SK-N-SH treated with all-trans-retinoic acid at 6 μM for 48 hours (cell line): Measurements from ENCODE around the gene SRPRA.

ENCODE experiments used
- ATAC-seq: fragments of 200-7000 bp; cut with Tn5 transposase; 3 replicates; pipeline ENCODE4 v1.9.1; 2020; ENCODE audit warnings: mild to moderate bottlenecking, moderate library complexity
- ARNTL ChIP-seq: fragments of 450-650 bp; formaldehyde crosslinking; IDR thresholded peaks from 2 replicates; pipeline ENCODE4 v1.5.0; 2020; ENCODE audit warnings: low read depth, mild to moderate bottlenecking, moderate library complexity, borderline replicate concordance
- BACH2 ChIP-seq: fragments of 250-450 bp; sonication (Bioruptor Pico); IDR thresholded peaks from 2 replicates; pipeline ENCODE4 v1.9.0; 2021; ENCODE audit warnings: mild to moderate bottlenecking, borderline replicate concordance
- CSDC2 ChIP-seq: fragments of 250-450 bp; sonication (Bioruptor Pico); IDR thresholded peaks from 2 replicates; pipeline ENCODE4 v1.5.0; 2020; ENCODE audit warnings: mild to moderate bottlenecking, moderate library complexity
- ESRRG ChIP-seq: fragments of 250-450 bp; sonication (Bioruptor Pico); IDR thresholded peaks from 2 replicates; pipeline ENCODE4 v1.6.1; 2021; ENCODE audit warnings: mild to moderate bottlenecking
- GLIS3 ChIP-seq: fragments of 250-450 bp; sonication (Bioruptor Pico); IDR thresholded peaks from 2 replicates; pipeline ENCODE4 v1.5.0; 2020; ENCODE audit warnings: mild to moderate bottlenecking, moderate library complexity
- ISL1 ChIP-seq: fragments of 250-450 bp; sonication (Bioruptor Pico); IDR thresholded peaks from 2 replicates; pipeline ENCODE4 v2.1.2; 2022; ENCODE audit warnings: mild to moderate bottlenecking, moderate library complexity
- OSR1 ChIP-seq: fragments of 250-450 bp; sonication (Bioruptor Pico); IDR thresholded peaks from 2 replicates; pipeline ENCODE4 v1.8.0; 2022; ENCODE audit warnings: moderate library complexity, mild to moderate bottlenecking, inconsistent platforms
- PPARA ChIP-seq: fragments of 250-450 bp; sonication (Bioruptor Pico); IDR thresholded peaks from 2 replicates; pipeline ENCODE4 v1.5.0; 2020; ENCODE audit warnings: mild to moderate bottlenecking, borderline replicate concordance
- RARB ChIP-seq: fragments of 250-450 bp; sonication (Bioruptor Pico); IDR thresholded peaks from 2 replicates; pipeline ENCODE4 v1.8.0; 2021; ENCODE audit warnings: mild to moderate bottlenecking, moderate library complexity
- SNAI2 ChIP-seq: fragments of 250-450 bp; sonication (Bioruptor Pico); IDR thresholded peaks from 2 replicates; pipeline ENCODE4 v1.5.0; 2020; ENCODE audit warnings: mild to moderate bottlenecking, moderate library complexity
- TCF4 ChIP-seq: fragments of 250-450 bp; sonication (Bioruptor Pico); IDR thresholded peaks from 2 replicates; pipeline ENCODE4 v1.8.0; 2021; ENCODE audit warnings: mild to moderate bottlenecking, moderate library complexity, borderline replicate concordance
- TOX ChIP-seq: fragments of 250-450 bp; sonication (Bioruptor Pico); IDR thresholded peaks from 2 replicates; pipeline ENCODE4 v1.8.0; 2021; ENCODE audit warnings: mild to moderate bottlenecking, moderate library complexity, borderline replicate concordance
- ZC3H10 ChIP-seq: fragments of 250-450 bp; sonication (Bioruptor Pico); IDR thresholded peaks from 2 replicates; pipeline ENCODE4 v1.5.1; 2021; ENCODE audit warnings: mild to moderate bottlenecking, moderate library complexity
- ZFP3 ChIP-seq: fragments of 250-450 bp; sonication (Bioruptor Pico); IDR thresholded peaks from 2 replicates; pipeline ENCODE4 v1.5.0; 2020; ENCODE audit warnings: mild to moderate bottlenecking, moderate library complexity
- ZNF565 ChIP-seq: fragments of 450-650 bp; formaldehyde crosslinking; conservative IDR thresholded peaks from 2 replicates; pipeline ENCODE4 v1.5.0; 2020; ENCODE audit warnings: low read depth, mild to moderate bottlenecking, moderate library complexity
- ZNF70 ChIP-seq: fragments of 450-650 bp; formaldehyde crosslinking; IDR thresholded peaks from 2 replicates; pipeline ENCODE4 v1.5.0; 2020; ENCODE audit warnings: mild to moderate bottlenecking, moderate library complexity
- ZNF8 ChIP-seq: fragments of 450-650 bp; formaldehyde crosslinking; IDR thresholded peaks from 2 replicates; pipeline ENCODE4 v1.5.0; 2020; ENCODE audit warnings: mild to moderate bottlenecking, moderate library complexity
- TF ChIP-seq, protein P1 (sequence below): fragments of 250-450 bp; sonication (Bioruptor Pico); IDR thresholded peaks from 2 replicates; pipeline ENCODE4 v1.8.0; 2021; ENCODE audit warnings: low read depth, mild to moderate bottlenecking, moderate library complexity, borderline replicate concordance
- TF ChIP-seq, protein P2 (sequence below): fragments of 250-450 bp; sonication (Bioruptor Pico); IDR thresholded peaks from 2 replicates; pipeline ENCODE4 v1.5.1; 2021; ENCODE audit warnings: mild to moderate bottlenecking, moderate library complexity
- TF ChIP-seq, protein P3 (sequence below): fragments of 250-450 bp; sonication (Bioruptor Pico); IDR thresholded peaks from 2 replicates; pipeline ENCODE4 v1.8.0; 2020; ENCODE audit warnings: mild to moderate bottlenecking, moderate library complexity, borderline replicate concordance
- TF ChIP-seq, protein P4 (sequence below): fragments of 250-450 bp; sonication (Bioruptor Pico); IDR thresholded peaks from 2 replicates; pipeline ENCODE4 v1.5.0; 2020; ENCODE audit warnings: mild to moderate bottlenecking, moderate library complexity

The SRPRA gene

DNA sequence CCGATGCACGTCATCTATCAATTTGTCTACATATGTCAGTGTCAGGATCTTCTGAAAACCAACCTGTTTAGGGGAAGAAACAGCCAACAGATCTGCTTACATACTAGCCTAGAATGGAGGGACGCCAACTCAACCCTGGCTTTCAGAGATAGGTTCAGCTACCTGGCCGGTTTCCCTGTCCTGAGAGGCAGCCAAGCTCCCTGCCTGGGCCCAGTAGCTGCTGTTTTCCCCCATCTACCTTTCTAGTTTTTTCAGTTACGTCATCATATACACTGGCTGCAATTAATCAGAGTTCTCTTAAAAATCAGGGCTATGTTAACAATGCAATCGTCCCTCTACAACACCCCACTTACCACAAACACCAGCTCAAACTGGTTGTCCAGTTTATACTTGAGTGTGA, 1.0 kb downstream of the SRPRA start:
- TF ChIP-seq ESRRG (CRISPR knock-in tag) (no peak), TOX (no peak)

DNA sequence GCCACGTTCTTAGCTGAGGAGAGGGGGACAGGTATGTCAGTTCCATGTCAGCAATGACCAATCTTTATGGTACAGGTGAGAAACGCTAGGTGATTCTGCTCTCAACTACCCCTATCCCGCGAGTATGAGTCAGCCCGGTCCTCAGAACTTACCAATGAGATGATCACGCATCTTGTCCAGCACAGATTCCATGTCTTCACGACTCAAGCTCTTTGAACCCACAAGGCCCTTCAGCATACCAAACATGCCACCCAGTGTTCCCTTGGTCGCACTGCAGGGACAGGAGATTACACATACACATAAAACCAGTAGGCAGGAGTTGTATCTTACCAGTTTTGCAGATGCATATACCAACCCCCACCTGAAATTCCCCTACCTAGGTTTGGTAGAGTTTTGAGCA, 2.9 kb downstream of the SRPRA start:
- no peak for TF ChIP-seq TOX
- TF ChIP-seq PPARA (CRISPR knock-in tag): no peak
- no peak for TF ChIP-seq ZNF8 (CRISPR knock-in tag)
- no peak for ATAC-seq

More for the DNA sequence above, 1.0 kb downstream of the SRPRA start:
- ATAC-seq: no peak

DNA sequence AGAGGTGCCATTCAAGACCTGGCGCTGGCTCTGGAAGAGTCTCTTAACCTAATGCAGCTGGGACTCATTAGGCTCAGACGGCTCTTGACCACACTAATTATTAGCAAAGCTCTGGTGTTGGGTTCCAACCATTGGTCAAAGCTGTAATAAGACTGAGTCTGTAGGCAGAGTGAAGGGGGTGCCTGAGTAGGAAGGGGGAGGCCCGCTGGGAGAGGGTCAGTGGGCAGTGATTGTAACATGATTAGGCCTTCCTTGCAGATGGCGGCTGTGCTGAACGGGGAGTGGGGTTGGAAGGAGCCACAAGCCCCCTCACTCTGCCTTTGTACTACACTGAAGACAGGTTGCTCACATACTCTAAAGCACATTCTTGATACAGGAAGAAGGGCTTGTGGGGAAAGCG, 5.2 kb downstream of the SRPRA start:
- TF ChIP-seq BACH2: no peak
- no peak for TF ChIP-seq ESRRG (CRISPR knock-in tag)
- no peak for ATAC-seq

DNA sequence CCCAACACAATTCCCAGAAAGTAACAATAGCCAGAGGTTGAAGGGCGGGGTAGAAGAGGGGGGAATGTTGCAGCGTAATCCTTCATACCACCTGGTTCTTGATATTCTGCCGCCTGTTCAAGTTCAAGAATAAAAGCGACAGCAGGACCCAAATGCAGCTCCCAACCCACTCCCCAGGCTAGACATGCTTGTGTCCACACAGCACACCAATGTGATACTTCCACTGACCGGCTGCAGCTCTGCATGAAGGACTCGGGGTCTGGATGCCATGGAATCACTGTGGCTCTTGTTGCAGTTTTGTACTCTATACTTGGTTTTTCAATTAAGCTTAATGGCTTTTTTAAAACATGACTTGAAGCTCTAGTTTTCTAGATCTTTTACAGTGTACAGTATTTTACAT, 6.5 kb downstream of the SRPRA start:
- TF ChIP-seq, protein P1, sequence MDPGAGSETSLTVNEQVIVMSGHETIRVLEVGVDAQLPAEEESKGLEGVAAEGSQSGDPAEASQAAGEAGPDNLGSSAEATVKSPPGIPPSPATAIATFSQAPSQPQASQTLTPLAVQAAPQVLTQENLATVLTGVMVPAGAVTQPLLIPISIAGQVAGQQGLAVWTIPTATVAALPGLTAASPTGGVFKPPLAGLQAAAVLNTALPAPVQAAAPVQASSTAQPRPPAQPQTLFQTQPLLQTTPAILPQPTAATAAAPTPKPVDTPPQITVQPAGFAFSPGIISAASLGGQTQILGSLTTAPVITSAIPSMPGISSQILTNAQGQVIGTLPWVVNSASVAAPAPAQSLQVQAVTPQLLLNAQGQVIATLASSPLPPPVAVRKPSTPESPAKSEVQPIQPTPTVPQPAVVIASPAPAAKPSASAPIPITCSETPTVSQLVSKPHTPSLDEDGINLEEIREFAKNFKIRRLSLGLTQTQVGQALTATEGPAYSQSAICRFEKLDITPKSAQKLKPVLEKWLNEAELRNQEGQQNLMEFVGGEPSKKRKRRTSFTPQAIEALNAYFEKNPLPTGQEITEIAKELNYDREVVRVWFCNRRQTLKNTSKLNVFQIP (CRISPR knock-in tag): no peak
- TF ChIP-seq OSR1 (no peak), ZNF70 (no peak), BACH2 (no peak), ZNF565 (CRISPR knock-in tag) (no peak), ZC3H10 (CRISPR knock-in tag) (no peak)
- ATAC-seq: no peak

DNA sequence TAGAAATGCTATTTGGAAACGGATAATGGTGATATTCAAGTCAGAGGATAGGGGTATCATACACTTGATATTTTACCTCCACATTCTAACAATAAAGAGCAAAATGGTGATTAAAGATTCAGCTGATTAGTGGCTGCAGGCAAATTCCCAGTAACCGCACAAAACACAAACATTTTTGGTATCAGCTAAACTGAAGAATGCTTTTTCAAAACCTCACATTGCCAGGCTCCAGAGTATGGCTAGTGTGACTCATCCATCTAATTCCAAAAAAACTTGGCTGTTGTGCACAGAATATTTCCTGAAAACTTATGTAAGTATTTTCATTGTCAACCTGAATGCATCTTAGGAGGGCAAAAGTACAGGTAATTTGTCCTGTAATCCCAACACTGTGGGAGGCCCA, 10.9 kb downstream of the SRPRA start:
- TF ChIP-seq ZNF8 (CRISPR knock-in tag): no peak
- TF ChIP-seq, protein P2, sequence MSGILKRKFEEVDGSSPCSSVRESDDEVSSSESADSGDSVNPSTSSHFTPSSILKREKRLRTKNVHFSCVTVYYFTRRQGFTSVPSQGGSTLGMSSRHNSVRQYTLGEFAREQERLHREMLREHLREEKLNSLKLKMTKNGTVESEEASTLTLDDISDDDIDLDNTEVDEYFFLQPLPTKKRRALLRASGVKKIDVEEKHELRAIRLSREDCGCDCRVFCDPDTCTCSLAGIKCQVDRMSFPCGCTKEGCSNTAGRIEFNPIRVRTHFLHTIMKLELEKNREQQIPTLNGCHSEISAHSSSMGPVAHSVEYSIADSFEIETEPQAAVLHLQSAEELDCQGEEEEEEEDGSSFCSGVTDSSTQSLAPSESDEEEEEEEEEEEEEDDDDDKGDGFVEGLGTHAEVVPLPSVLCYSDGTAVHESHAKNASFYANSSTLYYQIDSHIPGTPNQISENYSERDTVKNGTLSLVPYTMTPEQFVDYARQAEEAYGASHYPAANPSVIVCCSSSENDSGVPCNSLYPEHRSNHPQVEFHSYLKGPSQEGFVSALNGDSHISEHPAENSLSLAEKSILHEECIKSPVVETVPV (CRISPR knock-in tag): no peak
- TF ChIP-seq, all 23 proteins: peak for 0
- ATAC-seq: peak; percentile 77

DNA sequence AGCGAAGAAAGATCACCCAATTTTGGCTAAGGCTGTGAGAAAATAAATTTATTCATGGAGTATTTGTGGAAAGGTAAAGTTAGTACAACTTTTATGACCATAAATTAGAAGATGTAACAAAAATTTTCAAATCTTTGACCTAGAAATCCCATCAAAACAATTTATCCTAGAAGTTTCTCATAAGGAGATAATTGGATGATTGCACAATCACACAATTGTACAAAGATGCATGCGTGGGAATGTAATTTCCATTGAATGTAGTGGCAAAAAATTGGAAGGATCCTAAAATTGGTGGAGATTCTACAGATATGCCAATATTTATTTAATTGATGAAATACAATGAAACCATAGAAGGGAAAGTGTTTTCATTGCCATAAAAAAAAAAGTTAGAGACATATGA, 11.6 kb downstream of the SRPRA start:
- ATAC-seq: no peak
- TF ChIP-seq, protein P3, sequence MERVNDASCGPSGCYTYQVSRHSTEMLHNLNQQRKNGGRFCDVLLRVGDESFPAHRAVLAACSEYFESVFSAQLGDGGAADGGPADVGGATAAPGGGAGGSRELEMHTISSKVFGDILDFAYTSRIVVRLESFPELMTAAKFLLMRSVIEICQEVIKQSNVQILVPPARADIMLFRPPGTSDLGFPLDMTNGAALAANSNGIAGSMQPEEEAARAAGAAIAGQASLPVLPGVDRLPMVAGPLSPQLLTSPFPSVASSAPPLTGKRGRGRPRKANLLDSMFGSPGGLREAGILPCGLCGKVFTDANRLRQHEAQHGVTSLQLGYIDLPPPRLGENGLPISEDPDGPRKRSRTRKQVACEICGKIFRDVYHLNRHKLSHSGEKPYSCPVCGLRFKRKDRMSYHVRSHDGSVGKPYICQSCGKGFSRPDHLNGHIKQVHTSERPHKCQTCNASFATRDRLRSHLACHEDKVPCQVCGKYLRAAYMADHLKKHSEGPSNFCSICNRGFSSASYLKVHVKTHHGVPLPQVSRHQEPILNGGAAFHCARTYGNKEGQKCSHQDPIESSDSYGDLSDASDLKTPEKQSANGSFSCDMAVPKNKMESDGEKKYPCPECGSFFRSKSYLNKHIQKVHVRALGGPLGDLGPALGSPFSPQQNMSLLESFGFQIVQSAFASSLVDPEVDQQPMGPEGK (CRISPR knock-in tag): no peak
- TF ChIP-seq TCF4 (CRISPR knock-in tag) (no peak), ARNTL (CRISPR knock-in tag) (no peak), ZFP3 (no peak), ISL1 (no peak), GLIS3 (CRISPR knock-in tag) (no peak), ZNF8 (CRISPR knock-in tag) (no peak), PPARA (CRISPR knock-in tag) (no peak), ZNF70 (no peak), RARB (no peak), SNAI2 (no peak), CSDC2 (CRISPR knock-in tag) (no peak), ZC3H10 (CRISPR knock-in tag) (no peak), TOX (no peak), BACH2 (no peak)
- TF ChIP-seq, protein P1 (CRISPR knock-in tag): no peak
- TF ChIP-seq, protein P4, sequence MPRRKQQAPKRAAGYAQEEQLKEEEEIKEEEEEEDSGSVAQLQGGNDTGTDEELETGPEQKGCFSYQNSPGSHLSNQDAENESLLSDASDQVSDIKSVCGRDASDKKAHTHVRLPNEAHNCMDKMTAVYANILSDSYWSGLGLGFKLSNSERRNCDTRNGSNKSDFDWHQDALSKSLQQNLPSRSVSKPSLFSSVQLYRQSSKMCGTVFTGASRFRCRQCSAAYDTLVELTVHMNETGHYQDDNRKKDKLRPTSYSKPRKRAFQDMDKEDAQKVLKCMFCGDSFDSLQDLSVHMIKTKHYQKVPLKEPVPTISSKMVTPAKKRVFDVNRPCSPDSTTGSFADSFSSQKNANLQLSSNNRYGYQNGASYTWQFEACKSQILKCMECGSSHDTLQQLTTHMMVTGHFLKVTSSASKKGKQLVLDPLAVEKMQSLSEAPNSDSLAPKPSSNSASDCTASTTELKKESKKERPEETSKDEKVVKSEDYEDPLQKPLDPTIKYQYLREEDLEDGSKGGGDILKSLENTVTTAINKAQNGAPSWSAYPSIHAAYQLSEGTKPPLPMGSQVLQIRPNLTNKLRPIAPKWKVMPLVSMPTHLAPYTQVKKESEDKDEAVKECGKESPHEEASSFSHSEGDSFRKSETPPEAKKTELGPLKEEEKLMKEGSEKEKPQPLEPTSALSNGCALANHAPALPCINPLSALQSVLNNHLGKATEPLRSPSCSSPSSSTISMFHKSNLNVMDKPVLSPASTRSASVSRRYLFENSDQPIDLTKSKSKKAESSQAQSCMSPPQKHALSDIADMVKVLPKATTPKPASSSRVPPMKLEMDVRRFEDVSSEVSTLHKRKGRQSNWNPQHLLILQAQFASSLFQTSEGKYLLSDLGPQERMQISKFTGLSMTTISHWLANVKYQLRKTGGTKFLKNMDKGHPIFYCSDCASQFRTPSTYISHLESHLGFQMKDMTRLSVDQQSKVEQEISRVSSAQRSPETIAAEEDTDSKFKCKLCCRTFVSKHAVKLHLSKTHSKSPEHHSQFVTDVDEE: no peak
- TF ChIP-seq, protein P2 (CRISPR knock-in tag): no peak
- TF ChIP-seq, all 23 proteins: peak for 0
